ENCODE data around the gene MYO7B.

Gene MYO7B

DNA sequence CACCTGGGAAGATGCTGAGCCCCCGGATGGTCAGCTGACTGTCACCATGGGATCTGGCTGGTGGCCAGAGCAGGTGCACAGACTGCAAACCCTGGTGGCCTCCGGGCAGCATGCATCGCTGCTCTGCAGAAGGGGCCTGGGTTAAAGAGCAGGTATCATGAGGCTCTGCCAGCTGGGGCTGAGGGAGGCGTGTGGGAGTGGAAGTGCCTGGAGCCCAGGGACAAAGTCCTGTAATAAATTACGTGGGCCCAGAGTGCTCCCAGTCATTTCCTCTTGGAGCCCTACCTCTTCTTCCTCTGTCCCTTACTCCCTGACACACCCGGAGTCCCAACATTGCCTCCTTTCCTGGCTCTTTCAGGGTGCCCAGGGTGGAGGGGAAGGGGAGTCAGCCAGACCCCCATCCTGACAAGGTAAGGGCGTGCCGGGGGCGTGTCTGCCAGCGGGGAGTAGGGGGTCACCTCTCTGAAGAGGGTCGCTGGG is at the start of gene MYO7B:
MYO7B (plus strand) TSS at position 262 of the 480 bp plus-strand sequence. CDS start 24,040 bp downstream, outside the sequence.
- TF ChIP-seq CTCF (IDR thresholded peaks at IDR 0.05; ENCODE audit: low read depth, low read length), result no peak
- no peak within 1 kb of the TSS for H3K4me3 ChIP-seq (ENCODE audit: low read depth, low read length)

- no peak overlapping the region for H3K4me3 ChIP-seq (ENCODE audit: low read depth, low read length)
- TF ChIP-seq CTCF (IDR thresholded peaks at IDR 0.05; ENCODE audit: low read depth, low read length), result no peak
Measured at GRCh38 chr2:127485694-127486071, 49.8 kb upstream of the MYO7B start.

GRCh38 chr2:127486247-127487058 is 49.0 kb upstream of the MYO7B start:
- H3K4me3 ChIP-seq (ENCODE audit: low read depth, low read length), result no peak overlapping the region

DNA sequence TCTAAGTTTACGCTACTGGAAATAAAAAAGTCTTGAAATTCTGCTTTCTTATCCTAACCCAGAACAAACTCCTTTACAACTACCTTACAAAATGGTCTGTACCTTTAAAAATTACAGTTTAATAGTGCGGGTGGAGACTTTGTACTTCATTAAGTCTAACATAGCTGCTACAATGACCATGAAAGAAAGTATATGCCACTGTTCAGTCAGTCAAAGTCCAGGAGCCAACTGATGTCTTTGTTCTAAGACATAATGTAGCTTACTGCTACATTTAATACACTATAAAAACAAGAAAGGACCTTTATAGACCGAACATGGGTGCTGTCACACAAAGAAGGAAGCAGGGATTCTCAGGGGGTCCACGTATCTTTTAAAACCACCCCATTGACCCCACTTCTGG is 45.2 kb upstream of the MYO7B start:
- no peak for TF ChIP-seq CTCF (IDR thresholded peaks at IDR 0.05; ENCODE audit: low read depth, low read length)
- no peak overlapping the region for H3K4me3 ChIP-seq (ENCODE audit: low read depth, low read length)

More at GRCh38 chr2:127486247-127487058, 49.0 kb upstream of the MYO7B start:
- no peak for TF ChIP-seq CTCF (IDR thresholded peaks at IDR 0.05; ENCODE audit: low read depth, low read length)

DNA sequence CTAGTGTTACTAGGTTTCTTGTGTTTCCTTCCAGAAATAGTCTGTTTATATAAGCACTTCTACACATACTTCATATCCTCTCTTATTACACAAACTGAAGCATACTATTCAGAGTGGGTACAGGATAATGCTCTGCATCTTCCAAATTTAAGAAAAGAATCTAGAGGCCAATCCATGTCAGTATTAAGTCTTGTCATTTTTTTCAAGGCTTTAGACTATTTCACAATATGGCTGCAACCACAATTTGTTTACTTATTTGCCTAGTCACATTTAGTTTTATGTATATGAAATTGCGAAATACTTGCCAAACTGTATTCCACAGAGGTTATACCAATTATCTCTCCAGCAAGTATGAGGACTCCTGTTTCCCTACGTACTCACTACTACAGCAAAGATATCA is 37.1 kb upstream of the MYO7B start:
- no peak for TF ChIP-seq CTCF (IDR thresholded peaks at IDR 0.05; ENCODE audit: low read depth, low read length)
- H3K4me3 ChIP-seq (ENCODE audit: low read depth, low read length), result no peak overlapping the region

DNA sequence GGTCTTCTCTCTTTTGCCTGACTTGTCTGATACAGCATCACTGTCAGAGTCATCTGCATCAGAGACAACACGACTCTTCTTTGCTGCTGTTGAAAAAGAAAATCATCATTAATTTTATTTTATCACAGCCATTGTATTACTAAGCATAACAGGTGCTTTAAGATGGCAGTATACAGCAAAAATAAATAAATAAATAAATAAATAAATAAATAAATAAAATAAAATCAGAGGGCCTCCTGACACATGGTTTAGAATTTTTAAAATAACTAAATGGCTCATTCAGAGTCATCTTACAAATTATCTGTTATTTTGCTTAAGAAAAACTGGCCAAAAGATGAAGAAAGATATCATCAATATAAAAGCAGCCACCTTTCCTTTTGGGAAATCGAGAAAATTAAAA is 32.0 kb upstream of the MYO7B start:
- H3K4me3 ChIP-seq (ENCODE audit: low read depth, low read length), result no peak overlapping the region
- TF ChIP-seq CTCF (IDR thresholded peaks at IDR 0.05; ENCODE audit: low read depth, low read length), result no peak

Measured in WI38 (cell line).